Trophoblast cell (in vitro differentiated cells and primary cell): ENCODE data around the gene B3GNT4.

Experiments
- DNase-seq, 2 donors: peaks; one replicate each; pipeline ENCODE4 v3.0.0-alpha.2; 2016
- H2AFZ ChIP-seq: 2 replicates; pipeline ENCODE4 v1.6.1; 2013; ENCODE audit warnings: low read length, moderate library complexity, mild to moderate bottlenecking; ENCODE audit not compliant: insufficient read depth, poor library complexity
- H2AK5ac ChIP-seq: 2 replicates; pipeline ENCODE4 v1.6.1; 2013; ENCODE audit warnings: mild to moderate bottlenecking, low read length
- H2BK120ac ChIP-seq: 2 replicates; pipeline ENCODE4 v1.6.1; 2013; ENCODE audit warnings: low read length, mild to moderate bottlenecking, moderate library complexity; ENCODE audit not compliant: insufficient read depth, poor library complexity
- H2BK12ac ChIP-seq: 2 replicates; pipeline ENCODE4 v1.6.1; 2013; ENCODE audit warnings: mild to moderate bottlenecking, low read length, moderate library complexity
- H2BK5ac ChIP-seq: 2 replicates; pipeline ENCODE4 v1.6.1; 2013; ENCODE audit warnings: low read length, low read depth, moderate library complexity, mild to moderate bottlenecking; ENCODE audit not compliant: poor library complexity
- H3K14ac ChIP-seq: 2 replicates; pipeline ENCODE4 v1.6.1; 2013; ENCODE audit warnings: mild to moderate bottlenecking, low read length
- H3K18ac ChIP-seq: 2 replicates; pipeline ENCODE4 v1.6.1; 2013; ENCODE audit warnings: mild to moderate bottlenecking, low read length
- H3K23ac ChIP-seq: 2 replicates; pipeline ENCODE4 v1.6.1; 2013; ENCODE audit warnings: low read length
- H3K27ac ChIP-seq: 2 replicates; pipeline ENCODE4 v1.5.1; 2013; ENCODE audit warnings: low read depth, mild to moderate bottlenecking, inconsistent platforms, low read length, moderate library complexity
- H3K27me3 ChIP-seq: 2 replicates; pipeline ENCODE4 v1.6.1; 2013; ENCODE audit warnings: inconsistent platforms, mild to moderate bottlenecking, low read length, moderate library complexity; ENCODE audit not compliant: insufficient read depth
- H3K36me3 ChIP-seq, 2 experiments: 1 replicate in 1 of 2; 2 replicates in 1 of 2; pipeline ENCODE4 v1.6.1; 2013; ENCODE audit warnings: low read length in 2 of 2, mild to moderate bottlenecking in 2 of 2, moderate library complexity in 1 of 2; ENCODE audit not compliant: insufficient read depth in 2 of 2, control insufficient read depth in 1 of 2
- H3K4ac ChIP-seq: 2 replicates; pipeline ENCODE4 v1.6.1; 2013; ENCODE audit warnings: low read depth, mild to moderate bottlenecking, low read length, moderate library complexity
- H3K4me1 ChIP-seq, 2 experiments: 1 replicate in 1 of 2; 2 replicates in 1 of 2; pipeline ENCODE4 v1.6.1; 2013; ENCODE audit warnings: low read length in 2 of 2, mild to moderate bottlenecking in 2 of 2, moderate library complexity in 1 of 2; ENCODE audit not compliant: insufficient read depth in 2 of 2, control insufficient read depth in 1 of 2
- H3K4me2 ChIP-seq: 2 replicates; pipeline ENCODE4 v1.6.1; 2013; ENCODE audit warnings: inconsistent platforms, mild to moderate bottlenecking, low read length, moderate library complexity
- H3K4me3 ChIP-seq: 2 replicates; pipeline ENCODE4 v1.5.1; 2013; ENCODE audit warnings: mild to moderate bottlenecking, low read depth, low read length, inconsistent platforms
- H3K79me1 ChIP-seq: one replicate; pipeline ENCODE4 v1.6.1; 2013; ENCODE audit warnings: low read length
- H3K79me2 ChIP-seq: 2 replicates; pipeline ENCODE4 v1.6.1; 2013; ENCODE audit warnings: low read length, mild to moderate bottlenecking; ENCODE audit not compliant: control insufficient read depth, insufficient read depth, poor library complexity
- H3K9ac ChIP-seq: 2 replicates; pipeline ENCODE4 v1.6.1; 2013; ENCODE audit warnings: mild to moderate bottlenecking, low read length
- H3K9me3 ChIP-seq: 2 replicates; pipeline ENCODE4 v1.6.1; 2013; ENCODE audit warnings: low read depth, mild to moderate bottlenecking, control low read depth, inconsistent platforms, low read length; ENCODE audit not compliant: insufficient read depth
- H4K12ac ChIP-seq: 2 replicates; pipeline ENCODE4 v1.6.1; 2013; ENCODE audit warnings: low read depth, mild to moderate bottlenecking, low read length, moderate library complexity
- H4K8ac ChIP-seq: 2 replicates; pipeline ENCODE4 v1.6.1; 2013; ENCODE audit warnings: low read depth, mild to moderate bottlenecking, low read length, moderate library complexity
- H4K91ac ChIP-seq: one replicate; pipeline ENCODE4 v1.6.1; 2013; ENCODE audit warnings: low read depth, mild to moderate bottlenecking, low read length, moderate library complexity
- WGBS: extraction: QIAGEN DNeasy Blood & Tissue Kit; methylation state at CpG from one replicate; pipeline ENCODE4 v1.1.7; 2013; ENCODE audit warnings: missing lambda C conversion rate; ENCODE audit not compliant: insufficient read length, insufficient coverage; ENCODE audit errors: extremely low coverage; 5-methylcytosine and 5-hydroxymethylcytosine counted together

The B3GNT4 gene

DNA sequence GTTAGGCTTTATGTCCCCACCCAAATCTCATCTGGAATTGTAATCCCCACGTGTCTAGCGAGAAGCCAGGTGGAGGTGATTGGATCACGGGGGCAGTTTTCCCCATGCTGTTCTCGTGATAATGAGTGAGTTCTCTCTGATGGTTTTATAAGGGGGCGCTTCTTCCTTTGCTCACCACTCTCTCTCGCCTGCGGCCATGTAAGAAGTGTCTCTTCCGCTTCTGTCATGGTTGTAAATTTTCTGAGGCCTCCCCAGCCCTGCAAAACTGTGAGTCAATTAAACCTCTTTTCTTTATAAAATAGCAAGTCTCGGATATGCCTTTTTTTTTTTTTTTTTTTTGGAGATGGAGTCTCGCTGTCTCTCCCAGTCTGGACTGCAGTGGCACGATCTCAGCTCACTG, 42.7 kb upstream of the B3GNT4 start:
- no peaks in the 10 kb centered on the region for H3K4me1 ChIP-seq
- no peak for DNase-seq
- H2BK5ac ChIP-seq = no peak overlapping the region
- no peak overlapping the region for H4K8ac ChIP-seq
- H2AFZ ChIP-seq = no peak overlapping the region
- H3K14ac ChIP-seq = no peak overlapping the region
- H3K79me1 ChIP-seq = no peaks in the 10 kb centered on the region
- H3K36me3 ChIP-seq = no peaks in the 10 kb centered on the region
- no peak overlapping the region for H3K4me2 ChIP-seq
- no CpG with 5 or more reads among the region's 11 CpGs for WGBS
- H3K27ac ChIP-seq = no peak overlapping the region
- H2BK12ac ChIP-seq = no peak overlapping the region
- no peak overlapping the region for H4K91ac ChIP-seq
- no peak overlapping the region for H3K4ac ChIP-seq
- no peak overlapping the region for H3K4me3 ChIP-seq
- no peaks in the 10 kb centered on the region for H3K27me3 ChIP-seq
- no peaks in the 10 kb centered on the region for H3K79me2 ChIP-seq
- H3K23ac ChIP-seq = no peak overlapping the region
- no peak overlapping the region for H2AK5ac ChIP-seq
- H2BK120ac ChIP-seq = no peak overlapping the region
- no peak overlapping the region for H3K18ac ChIP-seq
- no peaks in the 10 kb centered on the region for H3K9me3 ChIP-seq
- no peak overlapping the region for H4K12ac ChIP-seq
- no peak overlapping the region for H3K9ac ChIP-seq

DNA sequence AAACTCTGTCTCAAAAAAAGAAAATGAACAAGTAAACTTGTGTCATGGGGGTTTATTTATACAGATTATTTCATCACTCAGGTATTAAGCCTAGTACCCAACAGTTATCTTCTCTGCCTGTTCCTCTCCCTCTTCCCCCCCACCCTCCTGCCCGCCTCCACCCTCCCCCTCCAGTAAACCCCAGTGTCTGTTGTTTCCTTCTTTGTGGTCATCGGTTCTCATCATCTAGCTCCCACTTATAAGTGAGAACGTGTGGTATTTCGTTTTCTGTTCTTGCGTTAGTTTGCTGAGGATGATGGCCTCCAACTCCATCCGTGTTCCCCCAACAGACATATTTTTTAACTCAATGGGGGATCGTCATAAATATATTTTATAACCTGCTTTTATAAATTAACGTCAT, 41.8 kb upstream of the B3GNT4 start:
- Histone ChIP-seq H4K91ac (no peak overlapping the region), H3K23ac (no peak overlapping the region), H4K12ac (no peak overlapping the region), H3K36me3 (no peaks in the 10 kb centered on the region), H3K4me3 (no peak overlapping the region), H3K79me1 (no peaks in the 10 kb centered on the region), H3K4me1 (no peaks in the 10 kb centered on the region), H3K14ac (no peak overlapping the region), H3K79me2 (no peaks in the 10 kb centered on the region), H2AK5ac (no peak overlapping the region), H3K27me3 (no peaks in the 10 kb centered on the region), H3K4ac (no peak overlapping the region), H3K27ac (no peak overlapping the region), H2BK12ac (no peak overlapping the region), H3K4me2 (no peak overlapping the region), H2BK120ac (no peak overlapping the region), H3K18ac (no peak overlapping the region), H2BK5ac (no peak overlapping the region), H2AFZ (no peak overlapping the region), H4K8ac (no peak overlapping the region), H3K9me3 (no peaks in the 10 kb centered on the region), H3K9ac (no peak overlapping the region)
- no CpG with 5 or more reads among the region's 8 CpGs for WGBS
- no peak for DNase-seq

DNA sequence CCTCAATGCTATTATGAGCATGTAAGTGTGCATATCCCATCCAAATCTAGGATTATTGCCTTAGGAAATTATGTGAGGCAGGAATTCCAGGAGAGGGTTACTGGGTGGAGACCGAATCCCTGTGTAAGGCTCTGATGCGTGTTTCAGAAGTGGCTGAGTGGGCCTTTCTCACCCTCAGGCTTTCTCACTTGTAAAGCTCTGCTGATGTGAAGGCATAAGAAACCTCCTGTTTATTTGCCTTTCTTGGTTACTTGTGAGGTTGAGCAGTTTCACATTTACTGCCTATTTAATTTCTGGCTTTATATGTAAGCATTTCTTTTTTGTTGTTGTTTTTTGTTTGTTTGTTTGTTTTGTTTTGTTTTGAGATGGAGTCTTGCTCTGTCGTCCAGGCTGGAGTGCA, 40.5 kb upstream of the B3GNT4 start:
- H3K27ac ChIP-seq = no peak overlapping the region
- H3K36me3 ChIP-seq = no peaks in the 10 kb centered on the region
- H3K14ac ChIP-seq = no peak overlapping the region
- H2AFZ ChIP-seq = no peak overlapping the region
- H3K79me1 ChIP-seq = no peaks in the 10 kb centered on the region
- no peak overlapping the region for H3K18ac ChIP-seq
- H4K8ac ChIP-seq = no peak overlapping the region
- no peak overlapping the region for H2BK120ac ChIP-seq
- no peaks in the 10 kb centered on the region for H3K27me3 ChIP-seq
- H3K4me1 ChIP-seq = no peaks in the 10 kb centered on the region
- no peaks in the 10 kb centered on the region for H3K9me3 ChIP-seq
- H4K12ac ChIP-seq = no peak overlapping the region
- H3K79me2 ChIP-seq = no peaks in the 10 kb centered on the region
- DNase-seq = no peak
- H2BK5ac ChIP-seq = no peak overlapping the region
- H3K23ac ChIP-seq = no peak overlapping the region
- no CpG with 5 or more reads among the region's 3 CpGs for WGBS
- H3K4me2 ChIP-seq = no peak overlapping the region
- no peak overlapping the region for H4K91ac ChIP-seq
- H2AK5ac ChIP-seq = no peak overlapping the region
- H3K9ac ChIP-seq = no peak overlapping the region
- no peak overlapping the region for H3K4me3 ChIP-seq
- no peak overlapping the region for H2BK12ac ChIP-seq
- H3K4ac ChIP-seq = no peak overlapping the region

DNA sequence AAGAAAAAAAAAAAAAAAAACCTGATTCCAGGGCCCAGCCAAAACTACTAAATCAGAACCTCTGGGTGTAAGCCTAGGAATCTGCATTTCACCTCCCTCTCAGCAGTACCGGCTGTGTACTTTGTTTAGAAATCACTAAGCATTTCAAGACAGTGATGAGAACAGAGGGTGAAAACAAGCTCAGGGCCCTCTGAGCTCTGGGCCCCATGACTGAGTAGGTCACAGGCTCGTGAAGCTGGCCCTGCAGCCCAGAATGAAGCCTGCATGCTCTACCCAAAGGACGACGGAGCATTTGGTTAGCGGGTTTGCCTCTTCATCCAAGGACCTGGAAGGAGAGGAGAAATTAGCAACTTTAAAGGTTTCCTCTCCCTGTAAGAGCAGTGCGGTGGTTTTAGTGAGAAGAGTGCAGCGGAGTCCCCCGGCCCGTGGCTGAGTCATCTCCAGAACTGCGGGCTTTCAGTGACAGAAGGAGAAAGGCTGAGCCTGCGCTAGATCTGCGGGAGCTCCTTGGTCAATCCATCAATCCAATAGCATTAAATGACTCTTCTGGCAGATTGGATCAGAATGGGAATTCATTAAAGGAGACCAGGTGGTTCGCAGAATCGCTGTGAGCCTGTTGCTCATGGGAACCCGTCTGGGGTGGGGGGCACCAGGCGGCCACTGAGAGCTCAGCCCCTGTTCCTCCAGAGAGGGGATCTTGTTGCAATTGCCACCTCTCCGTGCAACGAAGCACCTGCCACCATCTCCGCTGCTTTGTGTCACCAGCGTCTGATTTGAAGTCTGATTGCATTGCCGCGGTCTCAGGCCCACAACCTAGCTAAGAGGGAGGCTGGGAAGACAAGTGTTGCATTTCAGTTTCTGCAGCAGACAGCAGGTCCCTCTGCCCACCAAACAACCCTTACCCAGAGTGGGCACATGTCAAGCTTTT, 36.8 kb upstream of the B3GNT4 start:
- H2BK12ac ChIP-seq = no peak overlapping the region
- no peak overlapping the region for H3K18ac ChIP-seq
- H3K4ac ChIP-seq = no peak overlapping the region
- H3K9me3 ChIP-seq = no peaks in the 10 kb centered on the region
- H3K23ac ChIP-seq = no peak overlapping the region
- H4K91ac ChIP-seq = no peak overlapping the region
- no peak overlapping the region for H4K8ac ChIP-seq
- no peaks in the 10 kb centered on the region for H3K36me3 ChIP-seq
- no CpG with 5 or more reads among the region's 22 CpGs for WGBS
- no peak overlapping the region for H3K14ac ChIP-seq
- no peak overlapping the region for H4K12ac ChIP-seq
- H3K79me2 ChIP-seq = no peaks in the 10 kb centered on the region
- H3K9ac ChIP-seq = no peak overlapping the region
- H2AK5ac ChIP-seq = no peak overlapping the region
- H2AFZ ChIP-seq = no peak overlapping the region
- no peak overlapping the region for H3K4me2 ChIP-seq
- no peak overlapping the region for H2BK5ac ChIP-seq
- no peak overlapping the region for H3K4me3 ChIP-seq
- H3K27ac ChIP-seq = no peak overlapping the region
- no peak for DNase-seq
- H2BK120ac ChIP-seq = no peak overlapping the region
- no peaks in the 10 kb centered on the region for H3K79me1 ChIP-seq
- H3K27me3 ChIP-seq = no peaks in the 10 kb centered on the region
- no peaks in the 10 kb centered on the region for H3K4me1 ChIP-seq
